NCI-H146 treated with DMSO at 0.1 percent for 48 hours (cell line): ENCODE measurements around the gene IGFBP5.

Experiments
- DNase-seq: peaks from one replicate; lab custom pipeline; 2025; ENCODE audit not compliant: unreplicated experiment; lab: John Stamatoyannopoulos, UW

IGFBP5 gene

DNA sequence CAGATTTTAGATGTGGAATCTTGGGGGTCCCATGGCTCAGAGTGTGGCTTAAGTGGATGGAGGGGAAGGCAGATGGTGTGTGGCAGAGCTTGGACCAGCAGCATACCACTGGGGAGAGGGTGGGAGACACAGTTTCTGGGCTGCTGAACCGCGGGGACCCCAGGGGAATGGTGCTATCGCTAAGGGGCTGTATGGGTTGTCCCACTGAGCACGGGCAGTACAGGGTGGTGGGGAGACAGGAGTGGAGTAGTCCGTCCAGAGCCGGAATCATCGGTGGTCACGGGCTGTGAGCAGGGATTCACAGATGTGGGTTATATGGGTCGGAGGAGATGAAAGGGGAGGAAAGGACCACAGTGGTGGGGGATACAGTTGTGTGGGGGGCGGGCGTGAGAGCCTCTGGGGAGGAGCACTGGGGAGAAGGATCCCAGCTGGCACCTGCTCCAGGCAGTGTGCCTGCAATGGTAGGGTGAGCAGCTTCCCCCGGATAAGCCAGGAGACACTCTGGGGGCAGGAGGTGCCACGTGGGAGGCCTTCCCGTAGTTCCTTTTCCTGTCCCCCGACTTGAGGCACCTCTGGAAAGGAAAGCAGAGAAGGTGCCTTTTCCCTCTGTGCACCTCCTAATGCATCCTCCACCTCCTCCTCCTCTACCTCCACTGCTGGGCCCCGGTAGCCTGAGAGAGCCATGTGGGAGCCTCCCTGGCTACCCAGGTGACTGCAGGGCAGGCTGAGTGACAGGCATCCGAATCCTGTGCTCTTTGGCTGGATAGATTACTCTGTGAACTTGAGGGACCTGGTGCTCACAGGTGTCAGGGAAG is 24.9 kb downstream of the IGFBP5 start:
- DNase-seq = no peak

DNA sequence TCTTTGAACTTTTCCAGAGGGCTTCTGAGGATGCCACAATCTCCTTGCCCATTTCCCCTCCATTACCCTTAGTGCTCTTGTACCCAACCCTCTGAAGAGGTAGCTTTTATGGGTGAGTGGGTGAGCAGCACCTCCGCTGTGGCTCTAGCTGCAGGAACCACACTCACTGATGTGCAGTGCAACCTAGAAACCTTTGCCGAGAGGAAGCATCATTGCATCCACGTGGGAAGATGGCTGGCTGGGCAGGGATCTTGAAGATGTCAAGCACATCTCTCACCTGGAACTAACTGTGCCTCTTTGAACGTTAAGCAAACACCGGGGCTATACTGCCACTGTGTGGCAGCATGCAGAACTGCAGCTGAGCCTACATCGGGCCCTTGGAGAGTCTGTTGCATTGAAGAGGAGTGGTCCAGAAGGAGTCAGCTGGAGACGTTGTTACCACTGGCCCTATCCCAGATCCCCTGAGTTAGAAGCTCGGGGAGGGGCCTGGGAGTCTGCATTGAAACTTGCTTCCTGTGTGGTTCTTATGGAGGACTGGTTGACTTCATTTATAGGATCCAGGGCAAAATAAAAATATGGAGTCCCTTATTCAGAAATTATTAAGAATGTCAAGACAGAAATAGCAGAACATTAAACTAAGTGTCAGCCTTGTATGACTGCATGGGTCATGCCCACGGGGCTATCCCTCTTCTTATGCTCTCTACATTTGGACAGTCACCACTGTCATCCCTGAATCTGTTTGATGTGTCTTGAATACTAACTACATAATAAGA is 28.7 kb downstream of the IGFBP5 start:
- peak; percentile 12 for DNase-seq

DNA sequence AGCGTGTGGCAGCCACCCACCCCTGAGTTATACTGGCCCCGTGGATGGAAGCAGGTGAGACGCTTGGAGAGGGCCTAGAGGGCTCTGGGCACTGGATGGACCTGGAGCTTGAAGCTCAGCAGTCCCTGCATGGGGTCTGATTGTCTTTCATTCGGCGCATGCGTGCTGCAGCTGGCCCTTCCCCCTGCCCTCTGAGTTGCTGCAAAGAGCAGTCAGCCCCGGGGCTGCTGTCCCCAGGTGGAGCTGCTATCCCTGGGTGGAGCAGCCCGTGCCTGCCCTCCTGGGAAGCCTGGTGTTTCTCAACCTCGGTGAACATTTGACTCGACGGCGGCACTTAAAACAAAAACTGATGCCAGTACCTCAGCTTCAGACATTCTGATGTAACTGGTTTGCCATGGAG is 29.6 kb downstream of the IGFBP5 start:
- peak; percentile 41 for DNase-seq

- no peak for DNase-seq
Measured at GRCh38 chr2:216665242-216665641, 30.1 kb downstream of the IGFBP5 start.

DNA sequence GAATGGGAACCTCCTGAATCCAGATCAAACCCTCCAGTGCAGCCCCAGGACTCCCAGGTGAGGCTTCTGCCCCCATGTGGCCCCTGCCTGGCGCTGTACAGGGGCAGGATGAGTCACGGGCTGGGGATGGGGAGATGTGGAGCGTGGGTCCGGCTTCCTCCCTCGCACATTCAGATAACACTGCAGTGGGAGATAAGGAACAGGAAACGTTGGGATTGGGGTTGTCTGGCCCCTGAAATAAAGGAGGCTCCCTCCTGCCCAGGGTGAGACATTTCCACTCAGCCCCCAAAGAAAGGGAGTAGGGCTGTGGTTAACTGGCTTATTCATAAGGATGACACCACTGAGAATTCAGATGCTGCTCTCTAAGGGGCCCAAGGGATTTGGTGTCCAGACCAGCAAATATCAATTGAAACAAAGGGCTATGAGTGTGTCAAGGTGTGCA is 30.7 kb downstream of the IGFBP5 start:
- no peak for DNase-seq

GRCh38 chr2:216663846-216664245 is 31.5 kb downstream of the IGFBP5 start:
- DNase-seq = no peak

- DNase-seq = no peak
Measured at GRCh38 chr2:216663106-216663505, 32.2 kb downstream of the IGFBP5 start.

DNA sequence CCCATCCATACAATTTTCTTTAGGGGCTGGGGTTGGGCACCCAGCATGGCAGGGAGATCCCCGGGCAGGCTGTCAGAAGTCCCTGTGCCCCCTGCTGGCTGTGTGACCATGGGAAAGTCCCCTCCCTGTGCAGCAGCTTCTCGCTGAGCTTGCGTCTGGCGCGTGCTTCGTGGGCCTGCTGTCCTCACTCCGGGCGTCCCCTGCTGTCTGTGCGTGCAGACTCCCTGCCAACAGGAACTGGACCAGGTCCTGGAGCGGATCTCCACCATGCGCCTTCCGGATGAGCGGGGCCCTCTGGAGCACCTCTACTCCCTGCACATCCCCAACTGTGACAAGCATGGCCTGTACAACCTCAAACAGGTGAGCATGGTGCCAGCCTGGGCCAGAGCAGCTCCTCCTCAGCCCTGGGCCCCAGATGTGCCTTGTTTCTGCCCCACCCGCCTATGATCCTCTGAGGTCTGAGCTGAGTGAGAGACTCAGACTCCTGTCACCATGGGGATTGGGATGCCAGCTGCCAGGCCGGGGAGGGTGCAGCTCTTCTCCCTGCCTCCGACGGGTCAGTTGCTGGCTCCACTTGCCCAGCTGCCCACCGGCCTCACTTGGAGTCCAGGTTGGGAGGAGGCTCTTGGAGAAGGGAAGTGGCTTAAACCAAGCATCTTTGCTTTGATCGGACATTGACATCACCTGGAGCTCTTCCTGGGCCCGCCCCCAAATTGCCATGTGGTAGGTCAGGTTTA is 33.5 kb downstream of the IGFBP5 start:
- no peak for DNase-seq

GRCh38 chr2:216661051-216661450 is 34.3 kb downstream of the IGFBP5 start:
- no peak for DNase-seq

DNA sequence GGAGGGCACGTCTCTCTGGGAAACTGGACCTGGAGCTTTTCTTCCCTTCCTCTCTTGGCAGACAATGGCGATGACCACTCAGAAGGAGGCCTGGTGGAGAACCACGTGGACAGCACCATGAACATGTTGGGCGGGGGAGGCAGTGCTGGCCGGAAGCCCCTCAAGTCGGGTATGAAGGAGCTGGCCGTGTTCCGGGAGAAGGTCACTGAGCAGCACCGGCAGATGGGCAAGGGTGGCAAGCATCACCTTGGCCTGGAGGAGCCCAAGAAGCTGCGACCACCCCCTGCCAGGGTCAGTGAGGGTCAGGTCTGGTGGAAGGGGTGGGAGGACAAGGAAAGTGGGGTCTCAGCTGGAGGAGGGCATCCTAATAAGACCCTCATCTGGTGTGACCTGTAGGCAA is 34.9 kb downstream of the IGFBP5 start:
- no peak for DNase-seq

GRCh38 chr2:216659276-216659675 is 36.1 kb downstream of the IGFBP5 start:
- no peak for DNase-seq

DNA sequence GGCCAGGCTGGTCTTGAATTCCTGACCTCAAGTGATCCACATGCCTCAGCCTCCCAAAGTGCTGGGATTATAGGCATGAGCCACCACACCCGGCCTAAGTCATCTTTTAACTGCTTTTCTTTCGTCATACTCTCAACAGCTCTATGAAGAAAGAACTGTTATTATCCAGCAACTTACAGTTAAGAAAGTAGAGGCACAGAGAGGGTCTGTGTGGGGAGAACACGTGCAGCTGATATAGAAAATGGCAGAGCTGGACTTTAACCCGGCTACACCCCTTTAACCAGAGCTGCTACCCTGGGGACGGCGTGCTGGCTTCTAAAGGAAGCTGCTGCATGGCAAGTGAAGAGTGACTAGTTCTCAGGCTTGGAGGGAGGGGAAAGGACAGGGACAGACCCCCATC is 36.6 kb downstream of the IGFBP5 start:
- DNase-seq = no peak

- no peak for DNase-seq
Measured at GRCh38 chr2:216657980-216658379, 37.4 kb downstream of the IGFBP5 start.

GRCh38 chr2:216657086-216657855 is 38.1 kb downstream of the IGFBP5 start:
- DNase-seq = no peak

- no peak for DNase-seq
Measured at GRCh38 chr2:216654528-216655052, 40.8 kb downstream of the IGFBP5 start.

GRCh38 chr2:216653931-216654365 is 41.4 kb downstream of the IGFBP5 start:
- DNase-seq = no peak

DNA sequence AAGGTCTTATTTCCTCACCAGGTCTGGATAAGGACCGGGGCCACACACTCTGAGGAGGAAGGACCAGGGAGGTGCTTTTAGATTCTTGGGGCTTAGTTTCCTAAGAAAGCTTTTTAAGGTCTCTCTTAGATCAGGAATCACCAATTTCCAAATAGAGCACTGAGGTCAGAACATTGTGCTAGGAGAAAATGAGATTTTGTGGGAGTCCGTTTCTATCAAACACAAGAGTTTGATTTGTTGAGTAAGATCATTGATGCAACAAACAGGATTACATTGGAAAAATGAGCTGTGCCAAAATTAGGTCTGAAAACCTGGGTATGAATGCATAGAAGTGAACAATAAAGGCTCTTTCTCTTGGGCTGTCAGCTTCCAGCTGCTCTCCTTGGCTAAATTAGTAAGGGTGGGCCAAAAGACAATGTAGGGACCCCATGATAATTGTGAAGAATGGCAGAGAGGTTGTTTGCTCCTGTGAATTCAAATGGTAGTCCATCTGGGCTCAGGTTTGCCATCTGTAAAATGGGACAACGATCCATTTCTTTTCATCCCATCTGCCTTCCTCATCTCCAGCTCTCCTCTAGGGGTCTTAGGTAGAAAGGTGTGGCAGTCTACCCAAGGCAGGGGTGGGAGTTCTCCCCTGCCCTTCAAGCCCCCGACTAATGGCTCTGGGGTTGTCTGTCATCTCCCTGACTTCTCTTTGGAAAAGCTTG is 42.1 kb downstream of the IGFBP5 start:
- DNase-seq = no peak

GRCh38 chr2:216652566-216652965 is 42.8 kb downstream of the IGFBP5 start:
- no peak for DNase-seq

- no peak for DNase-seq
Measured at GRCh38 chr2:216651351-216651881, 43.9 kb downstream of the IGFBP5 start.
